HG02943 (cell line): ENCODE data around the gene TMEM132A.
"Not testable (repeated sequence)": the region's sequence is repeated elsewhere in the genome, so short reads cannot be mapped to it uniquely, and the experiment has no call there.

ENCODE experiments used
- ATAC-seq: cut with Tn5 transposase; IDR thresholded peaks from one replicate; pipeline ENCODE4 v1.9.1; 2021; ENCODE audit warnings: mild to moderate bottlenecking, low read depth, moderate library complexity; ENCODE audit not compliant: unreplicated experiment

Gene TMEM132A

GRCh38 chr11:60905551-60906113, 18.6 kb upstream of the TMEM132A start:
- no peak for ATAC-seq

DNA sequence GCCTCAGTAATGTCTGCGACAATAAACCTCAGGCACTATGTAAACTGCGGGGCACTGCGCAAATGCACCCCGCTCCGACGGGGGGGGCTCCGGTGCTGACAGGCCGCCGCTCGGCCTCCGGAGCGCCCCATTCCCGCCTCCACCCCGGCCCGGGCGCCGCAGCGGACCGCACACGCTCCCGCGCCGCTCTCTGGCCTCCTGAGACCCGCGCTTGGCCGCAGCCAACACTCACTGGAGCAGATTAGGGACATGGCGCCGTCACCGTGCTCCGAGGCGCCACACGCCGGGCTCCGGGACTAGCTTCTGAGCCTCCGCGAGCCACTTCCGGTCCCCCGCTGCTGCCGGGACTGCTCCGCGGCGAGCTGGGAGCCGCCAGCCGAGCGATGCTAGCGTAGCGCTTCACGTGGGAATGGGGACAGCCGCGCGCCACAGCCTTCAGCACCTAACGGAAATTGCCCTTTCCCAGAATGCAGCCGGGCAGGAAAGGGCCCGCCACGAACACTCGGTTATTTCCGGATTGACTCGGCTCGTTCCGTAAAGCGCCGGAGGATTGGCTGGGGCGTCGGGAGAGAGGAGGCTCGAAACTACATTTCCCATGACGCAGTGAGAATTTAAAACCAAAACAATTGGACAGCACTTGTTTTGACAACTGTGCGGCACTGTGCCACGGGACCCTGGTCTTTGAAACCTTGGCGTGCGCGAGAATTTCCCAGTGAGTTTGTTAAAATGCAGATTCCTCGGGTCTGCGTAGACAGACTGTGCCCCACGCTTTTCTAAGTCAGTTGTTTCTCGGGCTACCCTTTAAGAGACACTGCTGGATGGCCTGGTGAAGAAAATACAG, 17.9 kb upstream of the TMEM132A start, which contains the start of gene PRPF19:
TSS of gene PRPF19 (minus strand) at position 454 of the 841 bp plus-strand sequence. CDS start at position 251, 203 bp downstream.
- peak; percentile 79 for ATAC-seq

GRCh38 chr11:60908803-60909202, 15.5 kb upstream of the TMEM132A start:
- ATAC-seq: no peak

GRCh38 chr11:60909680-60910280, 14.5 kb upstream of the TMEM132A start:
- not testable (repeated sequence) for ATAC-seq

DNA sequence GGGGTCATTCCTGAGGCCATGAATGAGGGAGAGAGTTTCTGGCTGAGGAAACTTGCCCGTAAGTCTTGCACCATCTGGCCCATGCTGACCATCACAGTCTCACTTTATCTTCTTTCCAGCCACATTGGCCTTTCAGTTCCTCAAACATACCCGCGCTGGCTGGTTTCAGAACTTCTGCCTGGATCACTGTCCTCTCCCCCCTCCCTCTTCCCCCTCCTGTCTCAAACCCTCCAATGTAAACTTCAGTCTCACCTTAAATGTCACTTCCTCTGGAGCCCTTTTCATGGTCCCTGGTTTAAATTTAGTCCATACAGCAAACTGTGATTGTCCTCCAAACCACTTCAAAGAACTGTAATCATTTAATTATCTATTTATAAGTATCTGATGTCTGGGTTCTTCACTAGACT, 14.0 kb upstream of the TMEM132A start:
- peak; percentile 40 for ATAC-seq

DNA sequence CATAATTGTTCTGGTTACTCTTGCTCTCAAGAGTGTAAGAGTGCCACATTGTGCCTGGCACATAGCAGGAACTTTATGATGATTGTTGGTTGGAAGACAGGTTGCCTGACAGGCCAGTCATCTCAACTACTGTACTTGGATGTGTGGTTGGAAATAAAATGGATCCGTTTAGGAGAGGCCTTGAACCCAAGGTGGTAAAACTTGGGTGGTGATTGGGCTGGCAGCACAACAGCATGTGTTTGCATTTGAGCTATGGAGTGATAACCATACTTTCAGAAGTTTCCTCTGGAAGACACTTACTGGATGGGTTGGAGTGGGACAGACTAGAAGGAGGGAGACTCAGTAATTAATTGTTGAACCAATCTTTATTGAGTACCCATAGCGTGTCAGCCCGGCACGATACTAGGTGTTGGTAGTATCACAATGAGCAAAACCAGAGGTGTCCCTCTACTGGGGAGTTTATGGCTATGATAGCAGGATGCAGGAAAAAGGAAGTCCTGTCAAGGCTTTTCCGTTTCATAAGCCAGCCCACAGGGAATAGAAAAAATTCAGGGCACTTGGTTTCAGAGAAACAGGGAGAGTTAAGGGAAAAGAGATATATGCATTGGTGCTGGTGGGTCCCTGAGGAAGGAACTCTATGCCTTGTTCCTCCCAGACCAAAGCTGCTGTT, 13.4 kb upstream of the TMEM132A start:
- no peak for ATAC-seq

DNA sequence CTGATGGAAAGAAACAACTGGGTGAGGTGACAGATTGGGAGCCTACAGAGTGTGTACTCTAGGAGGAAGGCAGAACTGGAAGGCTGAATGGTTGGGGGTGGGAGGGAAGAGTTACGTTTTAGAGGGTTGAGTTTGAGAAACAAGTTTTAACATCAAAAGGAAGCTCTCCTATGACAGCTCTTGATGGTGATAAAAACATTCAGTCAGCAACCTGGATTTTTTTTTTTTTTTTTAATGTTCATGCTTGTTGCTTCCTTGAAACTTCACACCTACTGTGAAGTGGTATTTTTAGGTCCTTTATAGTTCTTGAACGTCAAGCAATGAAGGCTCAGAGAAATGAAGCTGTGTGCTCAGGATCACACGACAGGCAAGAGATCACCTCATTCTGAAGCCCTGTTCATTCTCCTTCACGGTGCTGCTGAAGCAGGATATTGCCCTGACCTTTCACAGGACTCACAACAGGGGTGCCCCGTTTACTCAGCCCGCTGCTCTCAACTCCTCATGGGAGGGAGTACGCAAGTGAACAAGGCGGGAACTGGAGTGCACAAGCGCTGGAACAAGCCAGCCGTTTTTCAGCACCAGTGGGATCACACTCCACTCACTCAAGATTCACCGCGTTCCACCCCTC, 11.9 kb upstream of the TMEM132A start:
- ATAC-seq: no peak

DNA sequence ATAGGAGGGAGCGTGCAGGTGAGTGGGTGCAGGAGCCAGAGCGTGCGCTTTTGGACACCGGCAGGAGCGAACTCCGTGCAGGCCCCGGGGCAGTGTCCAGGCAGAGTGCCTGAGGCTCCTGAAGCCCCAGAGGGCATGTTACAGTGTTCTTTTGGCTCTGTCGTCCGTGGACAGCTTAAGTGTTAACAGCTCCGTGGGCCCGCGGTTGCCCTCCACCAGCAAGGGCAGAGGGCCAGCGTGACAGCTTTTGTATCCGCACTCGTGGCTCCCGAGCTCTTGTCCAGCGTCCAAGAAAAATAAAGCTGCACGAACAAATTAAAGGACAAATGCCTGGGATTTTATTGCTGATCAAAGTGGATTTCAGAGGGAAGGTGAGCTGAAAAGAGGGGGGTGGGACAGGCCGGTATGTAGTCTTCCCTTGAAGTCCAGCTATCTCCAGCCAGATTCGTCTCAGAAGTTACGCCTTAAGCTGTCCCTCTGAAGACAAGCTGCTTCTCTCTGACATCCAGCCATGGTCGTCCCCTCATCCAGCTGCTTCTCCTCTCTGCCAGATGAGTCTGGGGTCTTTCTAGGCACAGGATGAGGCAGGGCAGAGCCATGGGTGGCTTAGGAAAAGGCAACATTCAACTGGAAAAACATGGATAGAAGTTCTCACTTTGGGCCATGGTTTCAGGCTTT, 11.3 kb upstream of the TMEM132A start:
- no peak for ATAC-seq

DNA sequence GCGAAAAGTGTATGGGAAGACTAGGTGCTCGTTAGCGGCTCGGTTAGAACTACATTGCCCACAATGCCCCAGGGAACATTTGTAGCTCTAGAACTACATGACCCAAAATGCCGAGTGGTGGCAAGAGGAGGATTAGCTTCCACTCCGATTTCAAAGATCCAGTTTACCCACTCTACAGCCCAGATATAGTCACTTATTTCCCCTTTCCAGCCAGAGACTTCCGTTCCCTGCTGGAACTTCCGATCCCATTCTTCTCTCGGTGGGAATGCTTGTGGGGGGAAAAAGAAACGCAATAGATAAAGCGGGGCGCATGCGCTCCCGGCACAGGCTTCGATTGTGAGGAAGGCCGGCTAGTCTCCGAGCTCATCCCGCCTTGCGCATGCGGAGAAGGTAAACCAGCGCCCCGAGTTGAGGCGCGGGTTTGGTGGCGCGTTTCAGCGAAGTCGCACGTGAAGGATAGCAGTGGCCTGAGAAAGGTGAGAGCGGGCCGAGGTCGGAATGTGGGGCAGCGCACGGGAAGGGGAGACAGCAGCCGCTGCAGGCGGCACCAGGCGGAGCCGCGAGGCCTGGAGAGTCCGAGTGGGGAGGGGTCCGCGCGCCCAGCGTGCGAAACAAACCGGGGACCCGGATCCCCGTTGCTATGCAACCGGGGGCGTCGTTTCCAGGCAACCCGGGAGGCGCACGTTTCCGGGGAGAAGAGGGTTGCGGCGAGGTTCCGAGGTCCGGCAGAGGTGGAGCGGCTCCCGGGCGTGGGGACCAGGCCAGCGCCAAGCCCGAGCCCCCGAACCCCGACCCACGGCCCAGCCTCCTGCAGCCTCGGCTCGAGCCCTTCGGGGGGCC, 10.2 kb upstream of the TMEM132A start, which contains the start of gene TMEM109:
TSS of gene TMEM109 (plus strand) at position 366 of the 840 bp plus-strand sequence. CDS start 5,536 bp downstream, outside the sequence.
- peak; percentile 42 for ATAC-seq

- no peak for ATAC-seq
These were observed 9.5 kb upstream of the TMEM132A start for GRCh38 chr11:60914633-60915247.

DNA sequence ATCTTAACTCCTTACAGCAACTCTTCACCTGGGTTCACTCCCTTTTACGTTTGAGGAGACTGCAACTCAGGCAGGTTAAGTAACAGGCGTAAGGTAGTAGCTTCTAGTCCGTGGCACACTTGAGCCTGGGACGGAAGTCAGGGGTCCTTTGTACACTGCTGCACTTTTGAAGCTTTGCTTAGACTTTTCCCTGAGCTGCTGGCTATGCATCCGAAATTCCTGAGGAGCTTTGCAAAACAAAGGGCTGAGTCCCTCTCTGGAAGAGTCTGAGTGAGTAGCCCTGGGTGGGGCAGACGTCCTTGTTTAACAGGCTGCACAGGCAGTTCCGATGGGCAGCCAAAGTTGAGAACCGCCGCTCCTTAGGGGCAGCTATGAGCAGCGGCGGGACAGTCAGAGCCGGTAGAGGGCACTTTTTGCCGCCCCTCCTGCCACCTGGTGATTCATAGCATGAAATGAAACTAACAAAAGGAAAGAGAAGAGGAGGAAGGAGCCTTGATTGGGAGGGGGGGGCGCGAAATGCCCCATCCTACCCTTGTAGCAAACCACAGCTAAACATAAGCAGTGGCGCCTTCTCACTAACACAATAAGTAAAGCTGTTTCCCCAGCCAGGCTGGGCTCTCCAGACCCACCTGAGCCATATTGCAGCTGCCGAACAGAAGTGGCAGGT, 8.9 kb upstream of the TMEM132A start:
- peak; percentile 41 for ATAC-seq

DNA sequence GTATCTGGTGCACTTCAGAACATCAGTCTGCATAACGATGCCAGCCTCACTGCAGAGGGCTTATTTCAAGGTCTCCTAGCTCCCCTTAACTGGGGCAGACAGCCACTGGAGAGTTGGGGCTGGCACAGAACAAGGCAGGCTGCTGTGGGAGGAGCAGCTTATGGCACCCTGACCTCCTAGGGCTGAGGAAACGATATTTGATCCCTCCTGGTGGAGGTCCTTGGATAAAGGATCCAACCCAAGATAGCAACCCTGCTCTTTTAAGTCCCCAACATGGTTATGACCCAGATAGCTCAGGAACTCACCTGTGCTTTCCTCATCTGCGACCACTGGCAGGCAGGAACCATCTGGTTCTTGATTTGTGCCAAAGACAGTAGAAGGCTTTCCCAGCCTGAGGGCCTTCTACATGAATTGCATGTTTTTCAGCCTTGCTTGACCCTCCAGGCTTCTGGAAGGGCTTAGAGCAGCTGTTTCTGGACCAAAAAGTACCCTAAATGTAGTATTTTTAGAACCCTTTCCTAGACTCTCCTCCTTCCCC, 7.5 kb upstream of the TMEM132A start:
- ATAC-seq: no peak

GRCh38 chr11:60917267-60917666, 7.0 kb upstream of the TMEM132A start:
- no peak for ATAC-seq

GRCh38 chr11:60918251-60918938, 5.9 kb upstream of the TMEM132A start:
- no peak for ATAC-seq

DNA sequence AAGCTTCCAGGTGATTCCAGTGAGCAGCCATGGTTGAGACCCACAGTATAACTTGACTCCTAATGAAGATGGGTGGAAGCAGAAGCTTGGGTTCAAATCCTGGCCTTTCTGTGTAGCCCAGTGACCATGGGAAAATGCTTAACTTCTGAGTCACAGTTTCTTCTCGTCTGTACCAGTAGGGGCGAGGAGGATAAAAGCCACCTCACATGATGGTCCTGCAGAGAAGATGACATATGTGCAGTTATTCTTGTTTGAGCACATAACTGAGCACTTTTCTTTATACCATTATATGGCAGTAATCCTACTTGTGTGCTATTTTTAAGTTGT, 5.4 kb upstream of the TMEM132A start:
- ATAC-seq: no peak

DNA sequence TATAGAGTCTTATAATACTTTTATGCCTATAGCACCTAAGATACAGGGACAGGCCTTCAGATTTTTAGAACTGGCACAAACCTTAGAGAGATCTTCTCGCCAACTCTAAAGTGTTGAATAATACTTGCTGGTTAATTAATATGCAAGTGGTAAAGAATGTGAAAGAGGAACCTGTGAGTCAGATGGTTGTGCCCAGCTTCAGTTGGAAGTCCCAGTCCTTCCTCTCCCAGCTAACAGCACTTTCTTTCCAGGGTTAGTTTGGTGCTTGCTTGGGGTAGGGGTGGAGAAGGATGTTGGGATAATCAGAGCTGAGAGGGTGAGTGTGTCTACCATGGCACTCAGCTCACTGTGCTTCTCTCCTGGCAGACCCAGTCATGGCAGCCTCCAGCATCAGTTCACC, 4.9 kb upstream of the TMEM132A start:
- no peak for ATAC-seq

DNA sequence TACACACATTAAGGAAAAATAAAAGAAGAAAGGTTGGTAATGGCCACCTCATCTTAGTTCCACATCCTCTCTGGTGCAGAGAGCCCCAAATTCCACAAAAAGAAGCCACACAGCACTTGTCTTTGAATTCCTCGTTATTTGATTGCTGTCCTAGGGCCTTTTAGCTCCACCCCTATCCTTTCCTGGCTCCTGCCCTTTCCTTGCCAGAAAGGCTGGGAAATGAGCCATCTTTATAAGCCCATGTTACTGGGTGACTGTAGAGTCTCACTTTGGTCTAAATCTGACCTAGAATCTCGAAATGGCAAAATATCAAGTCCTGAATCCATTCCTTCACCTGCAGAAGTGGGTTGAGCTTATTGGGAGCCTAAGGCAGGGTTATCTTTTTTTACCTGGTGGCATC, 4.3 kb upstream of the TMEM132A start:
- ATAC-seq: no peak
